CD4-positive, alpha-beta T cell treated with Interleukin-21 for 1 hour (primary cell): ENCODE data around the gene FCF1.

ENCODE experiments used
- DNase-seq: peaks from one replicate; pipeline ENCODE4 v3.0.0-alpha.2; 2020

The FCF1 gene

DNA sequence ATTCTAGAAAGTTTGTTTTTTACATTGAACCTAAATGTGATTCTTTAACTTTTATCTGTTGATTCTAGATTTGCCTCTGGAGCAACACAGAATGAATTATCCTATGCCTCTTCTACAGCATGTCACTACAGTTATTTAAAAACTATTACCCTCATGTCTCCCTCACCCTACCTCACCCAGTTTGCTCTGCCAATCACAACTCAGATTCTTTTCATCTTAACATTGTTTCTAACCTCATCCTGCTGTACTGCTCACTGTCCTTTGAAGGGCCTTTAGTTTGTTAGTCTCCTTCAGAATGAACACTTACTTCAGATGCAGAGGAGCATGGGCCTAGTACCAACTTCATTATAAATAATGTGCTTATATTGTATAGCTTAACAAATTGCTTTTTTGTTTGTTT, 71.7 kb downstream of the FCF1 start:
- no peak for DNase-seq

DNA sequence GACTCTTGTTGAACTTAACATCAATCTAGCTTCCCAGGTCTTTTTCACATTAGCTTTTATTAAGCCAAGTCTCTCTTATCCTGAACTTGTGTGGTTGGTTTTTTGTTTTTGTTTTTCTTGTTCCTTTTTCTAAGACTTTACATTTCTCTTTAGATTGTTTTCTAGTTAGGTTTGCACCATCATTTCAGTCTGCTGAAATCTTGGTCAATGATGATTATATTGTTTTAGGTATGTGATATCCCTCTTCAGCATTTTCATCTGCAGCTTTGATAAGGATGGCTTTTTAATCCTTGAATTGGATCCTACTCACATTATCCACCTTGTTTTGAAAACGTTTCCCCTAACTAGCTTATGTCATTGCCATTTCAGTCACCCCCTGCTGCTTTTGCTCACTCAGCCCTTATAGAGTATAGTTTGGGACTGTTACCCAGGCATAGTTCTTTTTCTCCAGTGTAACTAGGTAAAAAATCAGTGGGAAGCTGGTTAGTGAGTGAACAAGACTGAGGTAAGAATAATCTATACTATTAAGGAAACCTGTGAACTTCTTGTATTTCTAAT, 72.2 kb downstream of the FCF1 start:
- no peak for DNase-seq

DNA sequence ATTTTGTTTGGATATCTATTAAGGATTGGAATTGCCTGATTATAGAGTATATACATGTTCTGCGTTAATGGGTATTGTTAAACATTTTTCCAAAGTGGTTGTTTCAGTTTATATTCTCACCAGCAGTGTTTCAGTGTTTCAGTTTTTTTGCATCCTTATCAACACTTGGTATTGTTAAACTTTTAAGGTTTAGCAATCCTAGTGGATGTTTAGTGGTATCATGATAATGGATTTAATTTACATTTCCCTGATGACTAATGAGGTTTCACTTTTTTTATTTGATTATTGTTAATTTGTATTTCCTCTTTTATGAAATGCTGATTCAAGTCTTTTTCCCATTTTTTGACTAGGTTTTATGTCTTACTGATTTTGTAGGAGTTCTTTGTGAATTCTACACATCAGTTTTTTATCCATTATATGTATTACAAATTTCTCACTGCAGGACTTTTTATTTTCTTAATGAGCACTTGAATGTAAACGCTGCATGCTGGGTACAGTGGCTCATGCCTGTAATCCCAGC, 73.9 kb downstream of the FCF1 start:
- DNase-seq = no peak
